ENCODE results near the gene ACTG2. TPM values are rescaled to one million over a fixed set of nuclear protein-coding genes. Genes with fewer than 3 reads are reported as not detected.

The ACTG2 gene
- total RNA-seq (not detected in 2 replicates), polyA plus RNA-seq (not detected in 2 replicates), polyA minus RNA-seq (not detected in 2 replicates)
- total RNA-seq (2013) = 0.07 TPM

- no peak within 1 kb of the TSS for H3K4me3 ChIP-seq (ENCODE audit: control extremely low read depth in 1 of 5, extremely low read depth in 1 of 5, insufficient read depth in 1 of 5, low read depth in 2 of 5, low read length in 4 of 5)
- no peak for TF ChIP-seq CTCF (IDR thresholded peaks at IDR 0.05)
- no peak for TF ChIP-seq EZH2 (IDR thresholded peaks at IDR 0.05; ENCODE audit: borderline replicate concordance, insufficient read depth, low read depth, low read length, poor library complexity, severe bottlenecking)
- no peaks in the 10 kb centered on the region for H4K20me1 ChIP-seq (ENCODE audit: control insufficient read depth, insufficient read depth, low read length, poor library complexity, severe bottlenecking)
- no peak for ATAC-seq (ENCODE audit: low read depth)
- H3K27me3 Mint-ChIP-seq = peaks cover 13% of the 10 kb centered on the region
- H2AFZ ChIP-seq (ENCODE audit: insufficient read depth, low read depth, low read length, poor library complexity, severe bottlenecking) = no peak within 1 kb of the TSS
- H3K27ac Mint-ChIP-seq = no peak within 1 kb of the TSS
- H3K4me1 Mint-ChIP-seq = peaks cover 6% of the 10 kb centered on the region
- no peaks in the 10 kb centered on the region for H3K9me3 ChIP-seq (ENCODE audit: control extremely low read depth in 1 of 3, control insufficient read depth in 2 of 3, insufficient read depth in 1 of 3, low read length in 2 of 3)
- ChIA-PET CTCF (no interaction called here), POLR2A (no interaction called here)
- no peak for DNase-seq
- H3K4me1 ChIP-seq (ENCODE audit: control insufficient read depth in 2 of 2, insufficient read depth in 2 of 2, low read length in 2 of 2) = peaks cover 3 to 12% of the 10 kb centered on the region in 2 donors
- H3K4me3 Mint-ChIP-seq = no peak within 1 kb of the TSS
- no peaks in the 10 kb centered on the region for H3K79me2 ChIP-seq (ENCODE audit: control insufficient read depth, insufficient read depth, low read length)
- H3K4me2 ChIP-seq (replicated peaks; ENCODE audit: low read depth, low read length, poor library complexity, severe bottlenecking) = no peak within 1 kb of the TSS
- H3K27me3 ChIP-seq (replicated peaks in 1 of 4; ENCODE audit: control extremely low read depth in 1 of 4, control insufficient read depth in 3 of 4, insufficient read depth in 4 of 4, low read length in 3 of 4) = no peaks in the 10 kb centered on the region
- no peaks in the 10 kb centered on the region for H3K36me3 ChIP-seq (replicated peaks in 1 of 2; ENCODE audit: control extremely low read depth in 1 of 2, control insufficient read depth in 1 of 2, extremely low read depth in 1 of 2, insufficient read depth in 2 of 2, low read length in 1 of 2)
- intact Hi-C loops (cut with micrococcal nuclease) = no loop called here
- H3K27ac ChIP-seq (ENCODE audit: low read length in 2 of 2) = no peak within 1 kb of the TSS
- H3K9ac ChIP-seq (ENCODE audit: low read length) = no peak within 1 kb of the TSS
- H3K9me3 Mint-ChIP-seq (ENCODE audit: insufficient read depth) = no peaks in the 10 kb centered on the region
- 94% methylated on average over 13 of the region's 15 CpGs for WGBS (ENCODE audit: insufficient coverage)
These were observed at the start of gene ACTG2 for GRCh38 chr2:73892631-73893329. TSS of gene ACTG2 (plus strand) at chr2:73893008. CDS start at chr2:73901312, 8,304 bp downstream.

GRCh38 chr2:73844087-73844486, 48.7 kb upstream of the ACTG2 start:
- Histone ChIP-seq H4K20me1 (ENCODE audit: control insufficient read depth, insufficient read depth, low read length, poor library complexity, severe bottlenecking) (peaks cover 16% of the 10 kb centered on the region), H3K4me1 (ENCODE audit: control insufficient read depth in 2 of 2, insufficient read depth in 2 of 2, low read length in 2 of 2) (no peaks in the 10 kb centered on the region), H3K4me2 (replicated peaks; ENCODE audit: low read depth, low read length, poor library complexity, severe bottlenecking) (no peak overlapping the region), H2AFZ (ENCODE audit: insufficient read depth, low read depth, low read length, poor library complexity, severe bottlenecking) (no peak overlapping the region), H3K79me2 (ENCODE audit: control insufficient read depth, insufficient read depth, low read length) (peaks cover 1% of the 10 kb centered on the region), H3K27ac (ENCODE audit: low read length in 2 of 2) (no peak overlapping the region), H3K4me3 (ENCODE audit: control extremely low read depth in 1 of 5, extremely low read depth in 1 of 5, insufficient read depth in 1 of 5, low read depth in 2 of 5, low read length in 4 of 5) (no peak overlapping the region), H3K9ac (ENCODE audit: low read length) (no peak overlapping the region), H3K27me3 (replicated peaks in 1 of 4; ENCODE audit: control extremely low read depth in 1 of 4, control insufficient read depth in 3 of 4, insufficient read depth in 4 of 4, low read length in 3 of 4) (no peaks in the 10 kb centered on the region), H3K36me3 (replicated peaks in 1 of 2; ENCODE audit: control extremely low read depth in 1 of 2, control insufficient read depth in 1 of 2, extremely low read depth in 1 of 2, insufficient read depth in 2 of 2, low read length in 1 of 2) (peaks cover 7 to 68% of the 10 kb centered on the region in 2 experiments), H3K9me3 (ENCODE audit: control extremely low read depth in 1 of 3, control insufficient read depth in 2 of 3, insufficient read depth in 1 of 3, low read length in 2 of 3) (no peaks in the 10 kb centered on the region)
- ChIA-PET CTCF (interaction anchor here (1.0 kb wide), 1 partner anchor 19 kb away, joined by 3 read pairs; no protein-coding TSS in a partner anchor), POLR2A (interaction anchor here (0.6 kb wide), 1 partner anchor 9 kb away, joined by 4 read pairs; no protein-coding TSS in a partner anchor)
- TF ChIP-seq CTCF (IDR thresholded peaks at IDR 0.05) = no peak
- TF ChIP-seq EZH2 (IDR thresholded peaks at IDR 0.05; ENCODE audit: borderline replicate concordance, insufficient read depth, low read depth, low read length, poor library complexity, severe bottlenecking) = no peak
- ATAC-seq (ENCODE audit: low read depth) (no peak), DNase-seq (no peak)
- intact Hi-C loops (cut with micrococcal nuclease) = no loop called here
- Mint-ChIP-seq H3K27ac (no peak overlapping the region), H3K9me3 (ENCODE audit: insufficient read depth) (no peaks in the 10 kb centered on the region), H3K27me3 (no peaks in the 10 kb centered on the region), H3K4me3 (no peak overlapping the region), H3K4me1 (no peaks in the 10 kb centered on the region)
- WGBS (ENCODE audit: insufficient coverage) = 18% methylated on average over 2 of the region's 2 CpGs

Data from B cell (primary cell).